ENCODE measurements around the gene ZNF280C. TPM values are rescaled to one million over a fixed set of nuclear protein-coding genes. Genes with fewer than 3 reads are reported as not detected.

The ZNF280C gene, protein sequence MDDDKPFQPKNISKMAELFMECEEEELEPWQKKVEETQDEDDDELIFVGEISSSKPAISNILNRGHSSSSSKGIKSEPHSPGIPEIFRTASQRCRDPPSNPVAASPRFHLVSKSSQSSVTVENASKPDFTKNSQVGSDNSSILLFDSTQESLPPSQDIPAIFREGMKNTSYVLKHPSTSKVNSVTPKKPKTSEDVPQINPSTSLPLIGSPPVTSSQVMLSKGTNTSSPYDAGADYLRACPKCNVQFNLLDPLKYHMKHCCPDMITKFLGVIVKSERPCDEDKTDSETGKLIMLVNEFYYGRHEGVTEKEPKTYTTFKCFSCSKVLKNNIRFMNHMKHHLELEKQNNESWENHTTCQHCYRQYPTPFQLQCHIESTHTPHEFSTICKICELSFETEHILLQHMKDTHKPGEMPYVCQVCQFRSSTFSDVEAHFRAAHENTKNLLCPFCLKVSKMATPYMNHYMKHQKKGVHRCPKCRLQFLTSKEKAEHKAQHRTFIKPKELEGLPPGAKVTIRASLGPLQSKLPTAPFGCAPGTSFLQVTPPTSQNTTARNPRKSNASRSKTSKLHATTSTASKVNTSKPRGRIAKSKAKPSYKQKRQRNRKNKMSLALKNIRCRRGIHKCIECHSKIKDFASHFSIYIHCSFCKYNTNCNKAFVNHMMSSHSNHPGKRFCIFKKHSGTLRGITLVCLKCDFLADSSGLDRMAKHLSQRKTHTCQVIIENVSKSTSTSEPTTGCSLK
- total RNA-seq (1 to 10 TPM; 7.1 to 7.6 TPM), polyA plus RNA-seq (2.2 TPM)

- Histone ChIP-seq H3K4me1 (ENCODE audit: insufficient read depth, low read length) (peaks cover 5% of the 10 kb centered on the region), H3K4me3 (ENCODE audit: low read length) (peak within 1 kb of the TSS; percentile 75), H3K27me3 (ENCODE audit: insufficient read depth, low read length, poor library complexity, severe bottlenecking) (no peaks in the 10 kb centered on the region), H3K27ac (ENCODE audit: low read depth, low read length) (peak within 1 kb of the TSS; percentile 61), H3K9me3 (ENCODE audit: low read length) (no peaks in the 10 kb centered on the region), H3K36me3 (ENCODE audit: insufficient read depth, low read length) (no peaks in the 10 kb centered on the region)
- CTCF ChIA-PET = interaction anchor here (0.6 to 0.9 kb wide), 2 partner anchors 17 to 183 kb away, joined by 3 read pairs; no protein-coding TSS in a partner anchor
- Mint-ChIP-seq H3K36me3 (peaks cover 0 to 3% (median 0%) of the 10 kb centered on the region in 3 donors), H3K27ac (peak within 1 kb of the TSS; percentile 58 to 92 (median 84)), H3K4me3 (peak within 1 kb of the TSS; percentile 87 to 96 (median 90)), H3K9me3 (no peaks in the 10 kb centered on the region), H3K27me3 (peaks cover 0 to 2% of the 10 kb centered on the region in 2 donors), H3K4me1 (peaks cover 12 to 22% (median 19%) of the 10 kb centered on the region in 3 donors)
- POLR2A ChIA-PET = interaction anchor here (0.6 kb wide), 2 partner anchors 590 to 634 kb away, joined by 3 read pairs; partner anchors contain the start of gene ENOX2
- peak; percentile 76 to 93 (median 86) for DNase-seq
Observed at GRCh38 chrX:130268449-130269170, at the start of gene ZNF280C. Gene ZNF280C (minus strand): TSS chrX:130268899. CDS start chrX:130260449, 8,450 bp downstream.

DNA sequence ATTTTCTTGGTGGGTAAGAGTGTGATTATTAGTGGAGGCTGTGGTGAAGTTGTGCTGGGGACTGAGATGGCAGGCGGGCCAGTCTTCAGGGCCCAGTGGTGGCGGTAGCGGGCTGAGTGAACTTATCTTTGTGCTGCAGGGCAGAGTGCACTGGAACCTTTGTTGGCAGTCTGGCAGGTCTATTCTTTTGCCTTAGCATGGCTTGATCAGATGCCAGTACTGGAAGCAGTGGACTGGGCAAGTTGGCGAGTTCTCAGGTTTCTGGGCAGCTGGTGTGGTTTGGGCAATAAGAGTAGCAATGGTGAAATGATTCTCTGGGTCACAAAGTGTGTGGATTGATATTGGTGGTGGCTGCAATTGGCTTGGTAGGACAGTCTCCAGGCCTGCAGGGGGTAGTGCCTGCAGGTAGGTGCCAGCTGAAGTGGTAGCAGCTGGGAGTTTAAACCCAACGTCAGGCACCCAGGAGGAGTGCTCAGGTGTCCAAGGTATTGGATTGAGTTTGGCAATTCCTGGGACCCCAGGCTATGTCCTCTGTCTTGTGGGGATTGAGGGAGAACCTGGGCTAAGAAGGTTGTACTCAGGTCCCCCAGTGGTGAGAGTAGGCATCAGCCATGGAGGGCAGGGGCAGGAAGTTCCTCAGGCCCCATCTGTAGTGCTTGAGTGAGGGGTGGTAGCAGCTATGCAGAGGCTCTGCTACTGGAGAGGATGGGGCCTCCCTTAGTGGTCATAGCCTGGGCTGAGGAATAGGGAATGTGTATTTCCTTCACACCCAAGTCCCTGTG lies 36.1 kb upstream of the ZNF280C start:
- Mint-ChIP-seq H3K4me1 (no peaks in the 10 kb centered on the region), H3K27me3 (peaks cover 0 to 9% of the 10 kb centered on the region in 2 donors), H3K9me3 (no peaks in the 10 kb centered on the region), H3K4me3 (no peak overlapping the region), H3K27ac (no peak overlapping the region), H3K36me3 (no peaks in the 10 kb centered on the region)
- ChIA-PET POLR2A (no interaction called here), CTCF (no interaction called here)
- no peaks in the 10 kb centered on the region for H3K36me3 ChIP-seq (ENCODE audit: insufficient read depth, low read length)
- H3K9me3 ChIP-seq (ENCODE audit: low read length) = no peaks in the 10 kb centered on the region
- H3K4me3 ChIP-seq (ENCODE audit: low read length) = no peak overlapping the region
- no peak overlapping the region for H3K27ac ChIP-seq (ENCODE audit: low read depth, low read length)
- no peaks in the 10 kb centered on the region for H3K4me1 ChIP-seq (ENCODE audit: insufficient read depth, low read length)
- no peaks in the 10 kb centered on the region for H3K27me3 ChIP-seq (ENCODE audit: insufficient read depth, low read length, poor library complexity, severe bottlenecking)
- no peak for DNase-seq

GRCh38 chrX:130301977-130302376 lies 33.3 kb upstream of the ZNF280C start:
- DNase-seq = no peak
- H3K36me3 ChIP-seq (ENCODE audit: insufficient read depth, low read length) = no peaks in the 10 kb centered on the region
- ChIA-PET CTCF (no interaction called here), POLR2A (no interaction called here)
- Mint-ChIP-seq H3K36me3 (no peaks in the 10 kb centered on the region), H3K4me1 (no peaks in the 10 kb centered on the region), H3K27ac (no peak overlapping the region), H3K27me3 (peaks cover 0 to 10% of the 10 kb centered on the region in 2 donors), H3K9me3 (no peaks in the 10 kb centered on the region), H3K4me3 (no peak overlapping the region)
- H3K4me1 ChIP-seq (ENCODE audit: insufficient read depth, low read length) = no peaks in the 10 kb centered on the region
- no peaks in the 10 kb centered on the region for H3K9me3 ChIP-seq (ENCODE audit: low read length)
- no peak overlapping the region for H3K4me3 ChIP-seq (ENCODE audit: low read length)
- H3K27ac ChIP-seq (ENCODE audit: low read depth, low read length) = no peak overlapping the region
- H3K27me3 ChIP-seq (ENCODE audit: insufficient read depth, low read length, poor library complexity, severe bottlenecking) = no peaks in the 10 kb centered on the region

DNA sequence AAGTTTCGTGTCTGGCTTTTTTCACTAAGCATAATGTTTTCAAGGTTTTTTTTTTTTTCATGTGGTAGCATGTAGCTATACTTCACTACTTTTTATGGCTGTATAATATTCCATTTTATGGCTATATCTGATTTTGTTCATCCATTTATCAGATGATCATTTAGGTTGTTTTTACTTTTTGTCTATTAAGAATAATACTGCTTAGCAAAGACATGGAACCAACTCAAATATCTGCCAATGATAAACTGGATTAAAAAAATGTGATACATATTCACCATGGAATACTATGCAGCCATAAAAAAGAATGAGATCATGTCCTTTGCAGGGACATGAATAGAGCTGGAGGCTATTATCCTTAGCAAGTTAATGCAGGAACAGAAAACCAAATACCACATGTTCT lies 32.7 kb upstream of the ZNF280C start:
- H3K36me3 Mint-ChIP-seq = no peaks in the 10 kb centered on the region
- no peak overlapping the region for H3K4me3 Mint-ChIP-seq
- Histone ChIP-seq H3K4me1 (ENCODE audit: insufficient read depth, low read length) (no peaks in the 10 kb centered on the region), H3K27me3 (ENCODE audit: insufficient read depth, low read length, poor library complexity, severe bottlenecking) (no peaks in the 10 kb centered on the region), H3K9me3 (ENCODE audit: low read length) (no peaks in the 10 kb centered on the region), H3K27ac (ENCODE audit: low read depth, low read length) (no peak overlapping the region), H3K36me3 (ENCODE audit: insufficient read depth, low read length) (no peaks in the 10 kb centered on the region), H3K4me3 (ENCODE audit: low read length) (no peak overlapping the region)
- CTCF ChIA-PET = no interaction called here
- no peak overlapping the region for H3K27ac Mint-ChIP-seq
- H3K27me3 Mint-ChIP-seq = peaks cover 0 to 10% of the 10 kb centered on the region in 2 donors
- POLR2A ChIA-PET = no interaction called here
- DNase-seq = no peak
- no peaks in the 10 kb centered on the region for H3K4me1 Mint-ChIP-seq
- no peaks in the 10 kb centered on the region for H3K9me3 Mint-ChIP-seq

DNA sequence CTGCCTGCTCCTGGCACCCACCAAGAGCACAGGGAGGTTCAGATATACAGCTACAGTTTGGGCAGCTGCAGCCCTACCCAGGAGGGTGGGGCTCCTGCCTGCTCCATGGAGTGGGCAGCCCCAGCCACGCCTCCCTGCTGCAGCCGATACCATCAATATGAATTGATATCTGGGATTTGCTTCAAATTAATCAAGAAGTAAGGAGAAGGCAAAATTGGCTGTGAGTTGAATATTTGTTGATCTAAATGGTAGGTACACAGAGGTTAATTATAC lies 31.2 kb upstream of the ZNF280C start:
- CTCF ChIA-PET = no interaction called here
- no peaks in the 10 kb centered on the region for H3K4me1 ChIP-seq (ENCODE audit: insufficient read depth, low read length)

GRCh38 chrX:130299279-130300009 lies 30.7 kb upstream of the ZNF280C start:
- Mint-ChIP-seq H3K9me3 (no peaks in the 10 kb centered on the region), H3K4me1 (no peaks in the 10 kb centered on the region), H3K27ac (no peak overlapping the region), H3K4me3 (no peak overlapping the region), H3K27me3 (peaks cover 0 to 8% of the 10 kb centered on the region in 2 donors), H3K36me3 (no peaks in the 10 kb centered on the region)
- ChIA-PET CTCF (no interaction called here), POLR2A (no interaction called here)
- no peaks in the 10 kb centered on the region for H3K9me3 ChIP-seq (ENCODE audit: low read length)
- no peak overlapping the region for H3K4me3 ChIP-seq (ENCODE audit: low read length)
- H3K27me3 ChIP-seq (ENCODE audit: insufficient read depth, low read length, poor library complexity, severe bottlenecking) = no peaks in the 10 kb centered on the region
- DNase-seq = no peak
- H3K4me1 ChIP-seq (ENCODE audit: insufficient read depth, low read length) = no peaks in the 10 kb centered on the region
- no peak overlapping the region for H3K27ac ChIP-seq (ENCODE audit: low read depth, low read length)
- H3K36me3 ChIP-seq (ENCODE audit: insufficient read depth, low read length) = no peaks in the 10 kb centered on the region

More for the DNA sequence above, 31.2 kb upstream of the ZNF280C start:
- Histone ChIP-seq H3K36me3 (ENCODE audit: insufficient read depth, low read length) (no peaks in the 10 kb centered on the region), H3K27ac (ENCODE audit: low read depth, low read length) (no peak overlapping the region), H3K9me3 (ENCODE audit: low read length) (no peaks in the 10 kb centered on the region), H3K4me3 (ENCODE audit: low read length) (no peak overlapping the region), H3K27me3 (ENCODE audit: insufficient read depth, low read length, poor library complexity, severe bottlenecking) (no peaks in the 10 kb centered on the region)
- no peaks in the 10 kb centered on the region for H3K4me1 Mint-ChIP-seq
- peaks cover 0 to 9% of the 10 kb centered on the region in 2 donors for H3K27me3 Mint-ChIP-seq
- no peak overlapping the region for H3K4me3 Mint-ChIP-seq
- no peak overlapping the region for H3K27ac Mint-ChIP-seq
- POLR2A ChIA-PET = no interaction called here
- H3K9me3 Mint-ChIP-seq = no peaks in the 10 kb centered on the region
- DNase-seq = no peak
- no peaks in the 10 kb centered on the region for H3K36me3 Mint-ChIP-seq

GRCh38 chrX:130296743-130297142 lies 28.0 kb upstream of the ZNF280C start:
- no peaks in the 10 kb centered on the region for H3K36me3 ChIP-seq (ENCODE audit: insufficient read depth, low read length)
- peaks cover 2 to 6% of the 10 kb centered on the region in 2 donors for H3K27me3 Mint-ChIP-seq
- H3K27me3 ChIP-seq (ENCODE audit: insufficient read depth, low read length, poor library complexity, severe bottlenecking) = no peaks in the 10 kb centered on the region
- peaks cover 0 to under 1% (median 0%) of the 10 kb centered on the region in 3 donors for H3K36me3 Mint-ChIP-seq
- H3K4me1 Mint-ChIP-seq = no peaks in the 10 kb centered on the region
- CTCF ChIA-PET = no interaction called here
- H3K9me3 Mint-ChIP-seq = peaks cover 0 to under 1% (median 0%) of the 10 kb centered on the region in 5 donors
- no peak overlapping the region for H3K4me3 ChIP-seq (ENCODE audit: low read length)
- H3K27ac ChIP-seq (ENCODE audit: low read depth, low read length) = no peak overlapping the region
- POLR2A ChIA-PET = no interaction called here
- no peak overlapping the region for H3K27ac Mint-ChIP-seq
- no peaks in the 10 kb centered on the region for H3K9me3 ChIP-seq (ENCODE audit: low read length)
- no peaks in the 10 kb centered on the region for H3K4me1 ChIP-seq (ENCODE audit: insufficient read depth, low read length)
- H3K4me3 Mint-ChIP-seq = no peak overlapping the region
- DNase-seq = no peak
